GM19328 (cell line): ENCODE data around the gene SRSF9.

Experiments used
- ATAC-seq: cut with Tn5 transposase; IDR thresholded peaks from one replicate; pipeline ENCODE4 v1.9.1; 2021; ENCODE audit warnings: mild to moderate bottlenecking, moderate library complexity; ENCODE audit not compliant: unreplicated experiment

The SRSF9 gene

GRCh38 chr12:120483621-120484020, 14.1 kb upstream of the SRSF9 start:
- no peak for ATAC-seq

GRCh38 chr12:120481022-120481767, 11.6 kb upstream of the SRSF9 start:
- no peak for ATAC-seq

- no peak for ATAC-seq
Observed at GRCh38 chr12:120480211-120480610, 10.7 kb upstream of the SRSF9 start.

GRCh38 chr12:120479458-120479857, 9.9 kb upstream of the SRSF9 start:
- ATAC-seq = no peak

GRCh38 chr12:120475643-120476042, 6.1 kb upstream of the SRSF9 start:
- no peak for ATAC-seq

- no peak for ATAC-seq
Observed at GRCh38 chr12:120474616-120474960, 5.0 kb upstream of the SRSF9 start.

GRCh38 chr12:120473807-120474615, 4.5 kb upstream of the SRSF9 start:
- ATAC-seq = no peak

- ATAC-seq = no peak
Observed at GRCh38 chr12:120472521-120472920, 3.0 kb upstream of the SRSF9 start.

- ATAC-seq = peak; percentile 17
Observed at GRCh38 chr12:120470150-120470784, 719 bp upstream of the SRSF9 start.

GRCh38 chr12:120468821-120469449, 613 bp downstream of the SRSF9 start:
- ATAC-seq = no peak

- no peak for ATAC-seq
Observed at GRCh38 chr12:120468325-120468820, 1.2 kb downstream of the SRSF9 start.

GRCh38 chr12:120467439-120467838, 2.1 kb downstream of the SRSF9 start:
- no peak for ATAC-seq

- no peak for ATAC-seq
Observed at GRCh38 chr12:120466560-120467315, 2.8 kb downstream of the SRSF9 start.

- no peak for ATAC-seq
Observed at GRCh38 chr12:120465756-120466155, 3.8 kb downstream of the SRSF9 start.

GRCh38 chr12:120463712-120464111, 5.8 kb downstream of the SRSF9 start:
- no peak for ATAC-seq

GRCh38 chr12:120462099-120462640, 7.4 kb downstream of the SRSF9 start:
- ATAC-seq = no peak

GRCh38 chr12:120460157-120460556, 9.4 kb downstream of the SRSF9 start:
- no peak for ATAC-seq

GRCh38 chr12:120457133-120457532, 12.4 kb downstream of the SRSF9 start:
- no peak for ATAC-seq

GRCh38 chr12:120455302-120455701, 14.2 kb downstream of the SRSF9 start:
- ATAC-seq = no peak

- ATAC-seq = peak; percentile 51
Observed at GRCh38 chr12:120453977-120454376, 15.6 kb downstream of the SRSF9 start.
